ENCODE data around the gene NADSYN1.

The NADSYN1 gene

DNA sequence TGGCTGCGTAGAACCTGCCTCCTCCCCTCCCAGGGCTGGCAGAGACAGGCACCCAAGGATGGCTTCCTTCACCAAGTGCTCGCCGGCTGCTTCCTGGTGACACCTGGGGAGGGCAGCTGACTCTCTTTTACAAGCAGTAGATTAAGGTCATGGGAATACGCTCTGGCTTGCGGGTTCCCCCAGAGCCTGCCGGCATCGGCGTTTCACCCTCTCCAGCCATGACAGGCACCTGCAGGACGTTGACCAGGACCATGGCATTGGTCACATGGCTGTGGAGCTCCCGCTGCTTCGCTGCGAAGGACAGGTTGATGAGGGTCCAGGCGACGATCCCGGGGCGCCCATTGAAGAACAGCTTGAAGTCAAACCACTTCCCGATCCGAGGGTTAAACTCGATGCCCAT is 14.4 kb upstream of the NADSYN1 start:
- no peak overlapping the region for H3K4me3 ChIP-seq (ENCODE audit: insufficient read depth, low read length, poor library complexity, severe bottlenecking)
- no peaks in the 10 kb centered on the region for H3K9me3 ChIP-seq (ENCODE audit: insufficient read depth, low read length)
- H4K20me1 ChIP-seq (ENCODE audit: low read depth, low read length) = no peaks in the 10 kb centered on the region
- H3K9me2 ChIP-seq (replicated peaks; ENCODE audit: insufficient read depth, low read length) = no peaks in the 10 kb centered on the region
- no peaks in the 10 kb centered on the region; the same call in 1 of the 2 replicates for H3K36me3 ChIP-seq (ENCODE audit: low read length)
- H3K27me3 ChIP-seq (ENCODE audit: low read length) = no peaks in the 10 kb centered on the region
- no peak overlapping the region for H2AFZ ChIP-seq (ENCODE audit: low read depth, low read length, severe bottlenecking)
- H3K9ac ChIP-seq (ENCODE audit: low read length) = no peak overlapping the region
- H3K79me2 ChIP-seq (ENCODE audit: insufficient read depth, low read length) = no peaks in the 10 kb centered on the region
- TF ChIP-seq EZH2phosphoT487 (conservative IDR thresholded peaks at IDR 0.05; ENCODE audit: low read length) = no peak
- TF ChIP-seq, protein P1, sequence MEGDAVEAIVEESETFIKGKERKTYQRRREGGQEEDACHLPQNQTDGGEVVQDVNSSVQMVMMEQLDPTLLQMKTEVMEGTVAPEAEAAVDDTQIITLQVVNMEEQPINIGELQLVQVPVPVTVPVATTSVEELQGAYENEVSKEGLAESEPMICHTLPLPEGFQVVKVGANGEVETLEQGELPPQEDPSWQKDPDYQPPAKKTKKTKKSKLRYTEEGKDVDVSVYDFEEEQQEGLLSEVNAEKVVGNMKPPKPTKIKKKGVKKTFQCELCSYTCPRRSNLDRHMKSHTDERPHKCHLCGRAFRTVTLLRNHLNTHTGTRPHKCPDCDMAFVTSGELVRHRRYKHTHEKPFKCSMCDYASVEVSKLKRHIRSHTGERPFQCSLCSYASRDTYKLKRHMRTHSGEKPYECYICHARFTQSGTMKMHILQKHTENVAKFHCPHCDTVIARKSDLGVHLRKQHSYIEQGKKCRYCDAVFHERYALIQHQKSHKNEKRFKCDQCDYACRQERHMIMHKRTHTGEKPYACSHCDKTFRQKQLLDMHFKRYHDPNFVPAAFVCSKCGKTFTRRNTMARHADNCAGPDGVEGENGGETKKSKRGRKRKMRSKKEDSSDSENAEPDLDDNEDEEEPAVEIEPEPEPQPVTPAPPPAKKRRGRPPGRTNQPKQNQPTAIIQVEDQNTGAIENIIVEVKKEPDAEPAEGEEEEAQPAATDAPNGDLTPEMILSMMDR (IDR thresholded peaks at IDR 0.05; ENCODE audit: insufficient read depth, low read length, poor library complexity, severe bottlenecking) = no peak
- H3K4me2 ChIP-seq (ENCODE audit: low read depth, low read length, poor library complexity, severe bottlenecking) = no peak overlapping the region
- no peak overlapping the region for H3K27ac ChIP-seq (ENCODE audit: low read depth, low read length)
- no peaks in the 10 kb centered on the region for H3F3A ChIP-seq (ENCODE audit: insufficient read depth)

DNA sequence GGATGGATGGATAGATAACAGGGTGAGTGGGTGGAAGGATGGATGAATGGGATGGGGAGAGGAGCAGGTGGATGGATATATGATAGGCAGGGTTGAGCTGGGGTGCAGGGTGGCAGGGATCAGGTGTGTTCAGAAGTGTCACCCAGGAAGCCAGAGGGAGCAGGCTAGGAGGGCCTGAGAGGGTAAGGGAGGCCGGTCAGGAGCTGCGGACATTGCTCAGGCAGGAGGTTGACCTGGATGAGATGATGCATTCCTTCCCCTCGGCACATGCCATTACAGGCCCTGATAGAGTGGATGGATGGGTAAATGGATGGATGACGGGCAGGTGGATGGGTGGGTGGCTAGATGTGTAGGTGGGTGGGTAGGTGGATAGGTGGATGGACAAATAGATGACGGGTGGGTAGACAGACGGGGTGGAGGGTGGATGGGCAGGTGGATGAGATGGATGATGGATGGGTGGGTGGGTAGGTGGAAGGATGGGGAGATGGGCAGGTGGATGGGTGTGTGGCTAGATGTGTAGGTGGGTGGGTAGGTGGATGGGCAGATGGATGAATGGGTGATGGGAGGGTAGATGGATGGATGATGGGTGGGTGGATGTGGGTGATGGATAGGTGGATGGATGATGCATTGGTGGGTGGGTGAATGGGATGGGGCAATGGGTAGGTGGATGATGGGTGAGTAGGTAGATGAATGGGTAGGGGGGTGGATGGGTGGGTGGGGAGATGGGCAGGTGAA is 12.8 kb upstream of the NADSYN1 start:
- Histone ChIP-seq H3K27me3 (ENCODE audit: low read length) (no peaks in the 10 kb centered on the region), H3K9me2 (replicated peaks; ENCODE audit: insufficient read depth, low read length) (no peaks in the 10 kb centered on the region), H3F3A (ENCODE audit: insufficient read depth) (no peaks in the 10 kb centered on the region), H3K9me3 (ENCODE audit: insufficient read depth, low read length) (no peaks in the 10 kb centered on the region), H2AFZ (ENCODE audit: low read depth, low read length, severe bottlenecking) (no peak overlapping the region), H3K27ac (ENCODE audit: low read depth, low read length) (no peak overlapping the region), H3K36me3 (ENCODE audit: low read length) (no peaks in the 10 kb centered on the region; the same call in 1 of the 2 replicates), H3K79me2 (ENCODE audit: insufficient read depth, low read length) (no peaks in the 10 kb centered on the region), H3K4me3 (ENCODE audit: insufficient read depth, low read length, poor library complexity, severe bottlenecking) (no peak overlapping the region), H4K20me1 (ENCODE audit: low read depth, low read length) (no peaks in the 10 kb centered on the region), H3K4me2 (ENCODE audit: low read depth, low read length, poor library complexity, severe bottlenecking) (no peak overlapping the region), H3K9ac (ENCODE audit: low read length) (no peak overlapping the region)
- TF ChIP-seq, protein P1 (IDR thresholded peaks at IDR 0.05; ENCODE audit: insufficient read depth, low read length, poor library complexity, severe bottlenecking) = no peak
- no peak for TF ChIP-seq EZH2phosphoT487 (conservative IDR thresholded peaks at IDR 0.05; ENCODE audit: low read length)

DNA sequence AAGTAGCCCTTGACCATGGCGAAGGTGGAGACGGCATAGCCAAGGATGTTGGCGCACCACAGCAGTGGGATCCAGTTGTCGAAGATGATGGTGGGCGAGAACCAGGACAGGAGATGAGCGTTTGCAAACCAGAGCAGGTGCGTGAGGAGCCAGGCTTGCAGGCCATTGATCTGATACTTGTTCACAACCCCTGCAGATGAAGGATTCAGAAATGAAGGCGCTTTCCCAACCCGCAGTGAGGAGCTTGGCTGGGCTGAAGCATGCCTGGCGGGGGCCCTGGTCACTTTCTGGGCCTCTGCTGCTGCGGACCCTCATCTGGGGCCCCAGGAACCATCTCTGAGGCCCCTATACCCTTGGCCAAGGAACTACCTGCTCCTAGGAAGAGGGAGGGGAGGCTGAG is 11.8 kb upstream of the NADSYN1 start:
- Histone ChIP-seq H3K79me2 (ENCODE audit: insufficient read depth, low read length) (no peaks in the 10 kb centered on the region), H3K27me3 (ENCODE audit: low read length) (no peaks in the 10 kb centered on the region), H4K20me1 (ENCODE audit: low read depth, low read length) (no peaks in the 10 kb centered on the region), H3K9me2 (replicated peaks; ENCODE audit: insufficient read depth, low read length) (no peaks in the 10 kb centered on the region), H3K9me3 (ENCODE audit: insufficient read depth, low read length) (no peaks in the 10 kb centered on the region), H3K4me2 (ENCODE audit: low read depth, low read length, poor library complexity, severe bottlenecking) (no peak overlapping the region), H3K9ac (ENCODE audit: low read length) (no peak overlapping the region), H3K4me3 (ENCODE audit: insufficient read depth, low read length, poor library complexity, severe bottlenecking) (no peak overlapping the region), H3F3A (ENCODE audit: insufficient read depth) (no peaks in the 10 kb centered on the region), H3K27ac (ENCODE audit: low read depth, low read length) (no peak overlapping the region), H2AFZ (ENCODE audit: low read depth, low read length, severe bottlenecking) (no peak overlapping the region), H3K36me3 (ENCODE audit: low read length) (peaks cover 5% of the 10 kb centered on the region)
- TF ChIP-seq EZH2phosphoT487 (conservative IDR thresholded peaks at IDR 0.05; ENCODE audit: low read length) = no peak
- TF ChIP-seq, protein P1 (IDR thresholded peaks at IDR 0.05; ENCODE audit: insufficient read depth, low read length, poor library complexity, severe bottlenecking) = no peak

All from SU-DHL-6 (cell line).